HCT116 (cell line): ENCODE measurements around the gene HOXD1. TPM values are rescaled to one million over a fixed set of nuclear protein-coding genes. Genes with fewer than 3 reads are reported as not detected.

Source experiments
- ATAC-seq: fragments of 200-7000 bp; cut with Tn5 transposase; 2 replicates; pipeline ENCODE4 v1.9.1; 2020; ENCODE audit warnings: mild to moderate bottlenecking, moderate library complexity
- BruUV-seq: library from RNA; stranded (reverse); fragments of 400-500 nt; replicated peaks from 2 replicates; lab custom pipeline; 2021; lab: Mats Ljungman, UMichigan
- CTCF ChIA-PET: fragments of 300-600 bp; sonication (Branson Sonifier 250); formaldehyde crosslinking; loops from one replicate; lab custom pipeline; 2021; ENCODE audit warnings: antibody characterized with exemption; lab: Charles Lee
- POLR2A ChIA-PET: fragments of 300-600, 350-600 bp; sonication (Branson Sonifier 250); formaldehyde crosslinking; loops from one replicate; lab custom pipeline; 2021; ENCODE audit warnings: antibody characterized with exemption; lab: Charles Lee
- RAD21 ChIA-PET, 2 experiments: fragments of 300-600 bp; sonication (Branson Sonifier 250); formaldehyde crosslinking; loops; one replicate each; lab custom pipeline; 2023; ENCODE audit warnings: low total read pairs in 2 of 2; ENCODE audit not compliant: uncharacterized antibody in 2 of 2, unreplicated experiment in 2 of 2, low non-redundant PET in 1 of 2; lab: Charles Lee
- DNase-seq: peaks from one replicate; pipeline ENCODE4 v3.0.0-alpha.2; 2010; ENCODE audit warnings: low read depth, low spot score
- H2AFZ ChIP-seq: fragments of 200-600 bp; shearing (Covaris generic), sonication (generic); 2 replicates; pipeline ENCODE4 v1.6.1; 2017; ENCODE audit warnings: low read depth, mixed run types, mixed read lengths, antibody characterized with exemption, low read length; ENCODE audit not compliant: poor library complexity, severe bottlenecking
- H3K27ac ChIP-seq: 2 replicates; pipeline ENCODE4 v1.5.1; 2012; ENCODE audit warnings: low read depth, low read length
- H3K27me3 ChIP-seq: fragments of 200-600 bp; sonication (generic); 2 replicates; pipeline ENCODE4 v1.6.1; 2016; ENCODE audit warnings: mixed run types, low read length, mixed read lengths; ENCODE audit not compliant: insufficient read depth
- H3K36me3 ChIP-seq, 2 experiments: fragments of 200-500 bp in 1 of 2; fragments of 200-600 bp in 1 of 2; sonication (Bioruptor generic) in 1 of 2; sonication (generic) in 1 of 2; 2 replicates each; pipeline versions ENCODE4 v1.5.1 to v1.6.1; 2014 to 2016; ENCODE audit warnings: low read length in 2 of 2, inconsistent platforms in 1 of 2, mixed read lengths in 1 of 2, mixed run types in 1 of 2; ENCODE audit not compliant: insufficient read depth in 2 of 2, control insufficient read depth in 1 of 2
- H3K4me1 ChIP-seq, 2 experiments: fragments of 200-600 bp in 1 of 2; sonication (generic) in 1 of 2; 2 replicates each; pipeline versions ENCODE4 v1.5.1 to v1.6.1; 2012 to 2017; ENCODE audit warnings: low read length in 2 of 2, inconsistent platforms in 1 of 2, mild to moderate bottlenecking in 1 of 2, mixed read lengths in 1 of 2, mixed run types in 1 of 2, moderate library complexity in 1 of 2; ENCODE audit not compliant: insufficient read depth in 2 of 2, control insufficient read depth in 1 of 2
- H3K4me2 ChIP-seq: fragments of 200-600 bp; sonication (generic); 2 replicates; pipeline ENCODE4 v1.6.1; 2017; ENCODE audit warnings: mixed run types, low read length, mixed read lengths
- H3K4me3 ChIP-seq, 2 experiments: fragments of 200-600 bp in 1 of 2; sonication (generic) in 1 of 2; replicated peaks in 1 of 2; 2 replicates each; pipeline ENCODE4 v1.5.1; 2011 to 2016; ENCODE audit warnings: low read length in 2 of 2, control low read depth in 1 of 2, low read depth in 1 of 2, mild to moderate bottlenecking in 1 of 2, mixed read lengths in 1 of 2, mixed run types in 1 of 2
- H3K79me2 ChIP-seq: fragments of 200-600 bp; sonication (generic); 2 replicates; pipeline ENCODE4 v1.6.1; 2017; ENCODE audit warnings: mild to moderate bottlenecking, mixed run types, low read length, moderate library complexity, mixed read lengths; ENCODE audit not compliant: insufficient read depth
- H3K9ac ChIP-seq: fragments of 200-600 bp; sonication (generic); 2 replicates; pipeline ENCODE4 v1.6.1; 2016; ENCODE audit warnings: low read length, mixed read lengths
- H3K9me2 ChIP-seq: fragments of 200-600 bp; sonication (generic), shearing (Covaris generic); 2 replicates; pipeline ENCODE4 v1.6.1; 2017; ENCODE audit warnings: mixed run types, mild to moderate bottlenecking, moderate library complexity; ENCODE audit not compliant: insufficient read depth
- H3K9me3 ChIP-seq, 2 experiments: fragments of 200-500 bp in 1 of 2; fragments of 200-600 bp in 1 of 2; sonication (Bioruptor generic) in 1 of 2; sonication (generic) in 1 of 2; 2 replicates each; pipeline ENCODE4 v1.6.1; 2014 to 2017; ENCODE audit warnings: low read length in 2 of 2, mixed read lengths in 2 of 2, inconsistent platforms in 1 of 2, low read depth in 1 of 2, mild to moderate bottlenecking in 1 of 2, mixed run types in 1 of 2, moderate library complexity in 1 of 2; ENCODE audit not compliant: control insufficient read depth in 1 of 2, insufficient read depth in 1 of 2
- H4K20me1 ChIP-seq: fragments of 200-600 bp; sonication (generic), shearing (Covaris generic); 2 replicates; pipeline ENCODE4 v1.6.1; 2017; ENCODE audit warnings: mixed run types, mild to moderate bottlenecking, moderate library complexity; ENCODE audit not compliant: insufficient read depth
- ATF3 ChIP-seq: IDR thresholded peaks from 2 replicates; pipeline ENCODE4 v1.6.1; 2012
- CBX3 ChIP-seq: IDR thresholded peaks from 2 replicates; pipeline ENCODE4 v1.6.1; 2012; ENCODE audit warnings: low read depth
- CEBPB ChIP-seq: IDR thresholded peaks from 2 replicates; pipeline ENCODE4 v1.6.1; 2012; ENCODE audit warnings: low read depth
- CTCF ChIP-seq, 3 experiments: fragments of 200-600 bp in 1 of 3; sonication (generic) in 1 of 3; IDR thresholded peaks in 2 of 3; conservative IDR thresholded peaks in 1 of 3; 2 replicates each; pipeline ENCODE4 v1.5.1; 2012 to 2017; ENCODE audit warnings: low read depth in 2 of 3, low read length in 2 of 3, antibody characterized with exemption in 1 of 3, borderline replicate concordance in 1 of 3, control low read depth in 1 of 3, mild to moderate bottlenecking in 1 of 3, mixed read lengths in 1 of 3, mixed run types in 1 of 3, moderate library complexity in 1 of 3; ENCODE audit not compliant: insufficient read depth in 1 of 3
- ELF1 ChIP-seq: IDR thresholded peaks from 2 replicates; pipeline ENCODE4 v1.6.1; 2012; ENCODE audit warnings: low read depth, borderline replicate concordance
- EZH2 ChIP-seq: fragments of 200-600 bp; sonication (generic); IDR thresholded peaks from 2 replicates; pipeline ENCODE4 v1.6.1; 2017; ENCODE audit warnings: antibody characterized with exemption, mixed run types
- EZH2phosphoT487 ChIP-seq: fragments of 200-600 bp; IDR thresholded peaks from 2 replicates; pipeline ENCODE4 v1.6.1; 2018; ENCODE audit warnings: antibody characterized with exemption, borderline replicate concordance
- FOSL1 ChIP-seq: IDR thresholded peaks from 2 replicates; pipeline ENCODE4 v1.6.1; 2012; ENCODE audit warnings: low read depth
- JUND ChIP-seq: IDR thresholded peaks from 2 replicates; pipeline ENCODE4 v1.6.1; 2012
- POLR2A ChIP-seq: IDR thresholded peaks from 2 replicates; pipeline ENCODE4 v1.7.0; 2011; ENCODE audit warnings: borderline replicate concordance; ENCODE audit not compliant: insufficient read depth, insufficient read length; ENCODE audit errors: extremely low read depth
- RAD21 ChIP-seq: IDR thresholded peaks from 2 replicates; pipeline ENCODE4 v1.6.1; 2012; ENCODE audit warnings: low read depth, mild to moderate bottlenecking
- SRF ChIP-seq: IDR thresholded peaks from 2 replicates; pipeline ENCODE4 v1.6.1; 2012; ENCODE audit warnings: low read depth
- TCF7L2 ChIP-seq: IDR thresholded peaks from 2 replicates; pipeline ENCODE4 v1.7.0; 2011; ENCODE audit warnings: borderline replicate concordance, inconsistent platforms; ENCODE audit not compliant: insufficient read depth, insufficient read length; ENCODE audit errors: extremely low read depth
- YY1 ChIP-seq: IDR thresholded peaks from 2 replicates; pipeline ENCODE4 v1.6.1; 2011; ENCODE audit warnings: low read length, low read depth, moderate library complexity, mild to moderate bottlenecking; ENCODE audit not compliant: insufficient replicate concordance; ENCODE audit errors: extremely low read depth
- ZBTB33 ChIP-seq: IDR thresholded peaks from 2 replicates; pipeline ENCODE4 v1.6.1; 2011; ENCODE audit warnings: mild to moderate bottlenecking, low read length, moderate library complexity; ENCODE audit not compliant: insufficient replicate concordance; ENCODE audit errors: extremely low read depth
- ZFX ChIP-seq: fragments of 450-650 bp; IDR thresholded peaks from 2 replicates; pipeline ENCODE4 v1.6.1; 2017
- intact Hi-C: fragments of 100-400 bp; cut with micrococcal nuclease; formaldehyde crosslinking; loops from 2 replicates; pipeline ENCODE4 v1.10.0; 2022
- total RNA-seq: library from RNA; stranded (reverse); gene quantifications from one replicate; pipeline ENCODE4 v1.2.1, GENCODE V29; 2021; ENCODE audit not compliant: unreplicated experiment
- TF ChIP-seq, protein P1 (sequence below): IDR thresholded peaks from 2 replicates; pipeline ENCODE4 v1.6.1; 2012; ENCODE audit warnings: low read depth
- TF ChIP-seq, protein P2 (sequence below): IDR thresholded peaks from 2 replicates; pipeline ENCODE4 v1.6.1; 2012

Gene HOXD1
- total RNA-seq, 1 experiment from 2014 or later = not detected

DNA sequence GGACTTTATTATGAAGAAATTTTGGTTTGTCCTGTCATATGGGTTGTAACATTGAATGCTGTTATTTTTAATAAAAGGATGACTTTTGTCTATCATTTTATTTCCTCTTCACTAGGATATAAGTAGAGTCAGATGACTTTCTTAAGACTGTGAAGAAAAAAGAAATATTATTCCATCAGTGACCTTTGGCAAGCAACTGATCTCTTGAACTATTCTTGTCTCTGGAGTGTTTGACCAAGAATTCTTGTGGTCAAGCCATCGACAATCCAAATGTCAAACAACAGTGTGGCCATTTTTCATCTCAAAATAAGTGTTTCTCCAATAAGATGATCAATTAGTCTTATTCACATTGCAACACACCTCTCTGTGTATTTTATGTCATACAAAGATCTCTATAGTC, 24.9 kb downstream of the HOXD1 start:
- Histone ChIP-seq H3K4me1 (no peaks in the 10 kb centered on the region), H3K27ac (no peak overlapping the region), H3K4me3 (no peak overlapping the region), H3K27me3 (no peaks in the 10 kb centered on the region), H3K9ac (no peak overlapping the region), H3K9me2 (no peaks in the 10 kb centered on the region), H3K36me3 (no peaks in the 10 kb centered on the region), H2AFZ (no peak overlapping the region), H3K4me2 (no peak overlapping the region), H4K20me1 (no peaks in the 10 kb centered on the region), H3K79me2 (no peaks in the 10 kb centered on the region), H3K9me3 (no peaks in the 10 kb centered on the region)
- intact Hi-C loops = no loop called here
- DNase-seq (no peak), ATAC-seq (no peak)
- no peak for TF ChIP-seq POLR2A
- no peak for TF ChIP-seq YY1
- TF ChIP-seq ELF1 = no peak
- no peak for TF ChIP-seq CTCF (IDR thresholded peaks at IDR 0.05 in 2 of 3, conservative IDR thresholded peaks at IDR 0.05 in 1 of 3; ENCODE audit: borderline replicate concordance in 1 of 3, insufficient read depth in 1 of 3, low read depth in 2 of 3, low read length in 2 of 3)
- TF ChIP-seq ATF3 = no peak
- TF ChIP-seq, protein P1, sequence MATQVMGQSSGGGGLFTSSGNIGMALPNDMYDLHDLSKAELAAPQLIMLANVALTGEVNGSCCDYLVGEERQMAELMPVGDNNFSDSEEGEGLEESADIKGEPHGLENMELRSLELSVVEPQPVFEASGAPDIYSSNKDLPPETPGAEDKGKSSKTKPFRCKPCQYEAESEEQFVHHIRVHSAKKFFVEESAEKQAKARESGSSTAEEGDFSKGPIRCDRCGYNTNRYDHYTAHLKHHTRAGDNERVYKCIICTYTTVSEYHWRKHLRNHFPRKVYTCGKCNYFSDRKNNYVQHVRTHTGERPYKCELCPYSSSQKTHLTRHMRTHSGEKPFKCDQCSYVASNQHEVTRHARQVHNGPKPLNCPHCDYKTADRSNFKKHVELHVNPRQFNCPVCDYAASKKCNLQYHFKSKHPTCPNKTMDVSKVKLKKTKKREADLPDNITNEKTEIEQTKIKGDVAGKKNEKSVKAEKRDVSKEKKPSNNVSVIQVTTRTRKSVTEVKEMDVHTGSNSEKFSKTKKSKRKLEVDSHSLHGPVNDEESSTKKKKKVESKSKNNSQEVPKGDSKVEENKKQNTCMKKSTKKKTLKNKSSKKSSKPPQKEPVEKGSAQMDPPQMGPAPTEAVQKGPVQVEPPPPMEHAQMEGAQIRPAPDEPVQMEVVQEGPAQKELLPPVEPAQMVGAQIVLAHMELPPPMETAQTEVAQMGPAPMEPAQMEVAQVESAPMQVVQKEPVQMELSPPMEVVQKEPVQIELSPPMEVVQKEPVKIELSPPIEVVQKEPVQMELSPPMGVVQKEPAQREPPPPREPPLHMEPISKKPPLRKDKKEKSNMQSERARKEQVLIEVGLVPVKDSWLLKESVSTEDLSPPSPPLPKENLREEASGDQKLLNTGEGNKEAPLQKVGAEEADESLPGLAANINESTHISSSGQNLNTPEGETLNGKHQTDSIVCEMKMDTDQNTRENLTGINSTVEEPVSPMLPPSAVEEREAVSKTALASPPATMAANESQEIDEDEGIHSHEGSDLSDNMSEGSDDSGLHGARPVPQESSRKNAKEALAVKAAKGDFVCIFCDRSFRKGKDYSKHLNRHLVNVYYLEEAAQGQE = no peak
- no peak for TF ChIP-seq RAD21
- TF ChIP-seq SRF = no peak
- TF ChIP-seq ZFX = no peak
- no peak for TF ChIP-seq CBX3
- TF ChIP-seq FOSL1 = no peak
- no peak for TF ChIP-seq EZH2phosphoT487
- TF ChIP-seq TCF7L2 = no peak
- TF ChIP-seq JUND = no peak
- TF ChIP-seq, protein P2, sequence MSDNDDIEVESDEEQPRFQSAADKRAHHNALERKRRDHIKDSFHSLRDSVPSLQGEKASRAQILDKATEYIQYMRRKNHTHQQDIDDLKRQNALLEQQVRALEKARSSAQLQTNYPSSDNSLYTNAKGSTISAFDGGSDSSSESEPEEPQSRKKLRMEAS = no peak
- no peak for TF ChIP-seq ZBTB33
- TF ChIP-seq CEBPB = no peak
- no peak for TF ChIP-seq EZH2
- ChIA-PET CTCF (no interaction called here), POLR2A (no interaction called here), RAD21 (no interaction called here)
- BruUV-seq = no TSS peak
